ENCODE results near the gene MARCHF6.
A peak's percentile ranks its signal among the peaks of the same experiment; 100 is the strongest.
"Not testable (repeated sequence)": the region's sequence is repeated elsewhere in the genome, so short reads cannot be mapped to it uniquely, and the experiment has no call there.

The MARCHF6 gene

GRCh38 chr5:10377081-10377480 lies 23.6 kb downstream of the MARCHF6 start:
- peak in 1 of 4 experiments; percentile 0 for DNase-seq

GRCh38 chr5:10381803-10382202 lies 28.3 kb downstream of the MARCHF6 start:
- DNase-seq = no peak

GRCh38 chr5:10384483-10384882 lies 31.0 kb downstream of the MARCHF6 start:
- no peak for DNase-seq

- no peak for DNase-seq
Measured at GRCh38 chr5:10387690-10388089, 34.2 kb downstream of the MARCHF6 start.

GRCh38 chr5:10391130-10391529 lies 37.6 kb downstream of the MARCHF6 start:
- no peak for DNase-seq

- not testable (repeated sequence) for DNase-seq
Measured at GRCh38 chr5:10392567-10393328, 39.3 kb downstream of the MARCHF6 start.

- DNase-seq = no peak
Measured at GRCh38 chr5:10393491-10393890, 40.0 kb downstream of the MARCHF6 start.

GRCh38 chr5:10396552-10396951 lies 43.1 kb downstream of the MARCHF6 start:
- no peak for DNase-seq

GRCh38 chr5:10399839-10400238 lies 46.3 kb downstream of the MARCHF6 start:
- no peak for DNase-seq

GRCh38 chr5:10400411-10400810 lies 46.9 kb downstream of the MARCHF6 start:
- no peak for DNase-seq

- no peak for DNase-seq
Measured at GRCh38 chr5:10400831-10401230, 47.3 kb downstream of the MARCHF6 start.

GRCh38 chr5:10401498-10401897 lies 48.0 kb downstream of the MARCHF6 start:
- DNase-seq = no peak

All from activated naive CD4-positive, alpha-beta T cell (primary cell).